GM18519 (cell line): Measurements from ENCODE around the gene PHC1.

Source experiments
- ATAC-seq: cut with Tn5 transposase; IDR thresholded peaks from one replicate; pipeline ENCODE4 v1.9.1; 2021; ENCODE audit warnings: mild to moderate bottlenecking, moderate library complexity; ENCODE audit not compliant: unreplicated experiment, low FRiP score

Gene PHC1

GRCh38 chr12:8948701-8949341 is 34.5 kb downstream of the PHC1 start:
- ATAC-seq = no peak

DNA sequence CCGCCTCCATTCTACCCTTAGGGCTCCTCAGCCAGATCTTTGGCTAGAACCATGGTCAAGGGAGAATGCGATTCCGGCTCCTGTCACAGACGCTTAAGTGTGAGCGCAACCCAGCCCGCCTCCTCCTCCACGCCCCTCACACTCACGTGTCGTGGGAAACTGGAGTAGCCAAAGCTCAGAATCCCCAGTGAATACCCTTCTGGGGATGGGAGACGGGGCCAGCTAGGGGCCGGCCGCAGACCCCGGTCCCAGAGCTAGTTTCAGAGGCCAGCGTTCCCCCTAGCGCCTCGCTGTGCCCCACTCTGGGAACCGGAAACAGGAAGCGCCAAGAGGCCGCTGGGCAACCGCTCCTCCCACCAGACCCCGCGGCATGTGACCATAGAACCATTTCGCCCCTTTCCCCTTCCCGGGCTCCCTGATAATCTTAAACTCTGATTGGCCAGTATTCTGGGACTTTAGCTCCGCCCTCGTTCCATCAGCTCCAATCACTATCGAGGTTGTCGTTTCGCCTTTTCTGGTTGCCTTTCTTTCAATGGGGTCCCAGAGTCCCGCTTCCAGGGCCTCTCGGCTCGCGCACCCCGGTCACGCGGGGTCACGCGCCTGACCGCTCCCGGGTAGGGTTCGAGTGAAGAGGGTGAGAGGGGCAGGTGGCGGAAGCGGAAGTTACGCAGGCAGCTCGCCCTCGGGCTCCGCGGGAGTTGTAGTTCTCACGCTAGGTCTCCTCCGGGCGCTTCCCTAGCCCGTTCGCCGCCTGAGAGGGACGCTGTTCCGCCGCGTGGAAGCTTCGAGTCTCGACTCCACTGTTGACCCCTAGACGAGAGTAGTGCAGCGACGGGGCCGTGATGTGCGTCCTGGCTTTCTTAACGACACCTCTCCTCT is 35.3 kb downstream of the PHC1 start, which contains the start of gene M6PR:
Gene M6PR, minus strand, starts transcription at position 304 of the 879 bp plus-strand sequence. CDS start 3,241 bp downstream, outside the sequence.
- ATAC-seq = peak; percentile 78

- peak; percentile 13 for ATAC-seq
Measured at GRCh38 chr12:8950221-8950527, 35.9 kb downstream of the PHC1 start.

DNA sequence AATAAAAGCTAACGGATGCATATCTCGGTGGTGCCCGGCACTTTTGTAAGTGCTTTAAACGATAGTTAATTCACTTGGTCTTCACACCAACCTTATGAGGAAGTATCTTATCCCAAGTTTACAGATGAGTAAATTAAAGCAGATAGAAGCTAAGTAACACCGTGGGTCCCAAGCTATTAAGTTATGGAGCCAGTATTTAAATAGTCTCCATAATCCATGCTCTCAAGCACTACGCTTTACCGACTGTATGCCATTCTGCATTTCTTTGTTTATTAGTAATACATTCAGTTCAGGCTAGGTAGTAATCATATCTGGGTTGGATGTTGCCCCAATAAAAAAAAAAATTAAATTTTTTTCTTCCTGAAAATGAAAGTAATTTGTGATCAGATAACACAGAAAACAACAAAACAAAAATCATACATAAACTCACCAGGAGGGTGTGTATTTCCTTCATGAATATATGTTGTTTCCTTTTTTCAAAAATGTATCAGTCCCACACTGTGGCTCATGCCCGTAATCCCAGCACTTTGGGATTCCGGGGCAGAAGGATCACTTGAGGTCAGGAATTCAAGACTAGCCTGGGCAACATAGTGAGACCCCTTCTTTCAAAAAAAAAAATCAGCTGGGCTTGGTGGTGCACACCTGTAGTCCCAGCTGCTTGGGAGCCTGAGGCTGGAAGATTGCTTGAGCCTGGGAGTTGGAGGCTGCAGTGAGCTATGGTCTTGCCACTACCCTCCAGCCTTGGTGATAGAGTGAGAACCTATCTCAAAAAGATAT is 36.6 kb downstream of the PHC1 start:
- ATAC-seq = no peak

DNA sequence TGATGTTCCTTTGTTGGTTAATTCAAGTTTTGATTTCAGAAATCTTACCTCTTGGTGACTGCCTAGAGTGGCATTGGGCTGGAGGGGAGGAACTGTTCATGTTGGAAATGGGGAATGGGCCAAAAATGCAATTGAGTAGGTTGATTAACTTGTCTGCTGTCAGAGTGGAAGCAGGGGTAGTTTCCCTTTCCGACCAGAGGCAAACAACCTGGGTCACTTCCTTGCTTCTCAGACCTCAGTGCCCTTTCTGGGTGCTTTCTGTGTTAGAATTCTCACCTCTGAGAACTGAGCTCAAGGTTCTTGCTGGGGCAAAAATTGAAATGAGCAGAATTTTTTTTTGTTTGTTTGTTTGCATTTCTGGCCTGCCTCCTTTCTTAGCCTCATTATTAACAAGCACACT is 37.4 kb downstream of the PHC1 start:
- ATAC-seq = no peak

- no peak for ATAC-seq
Measured at GRCh38 chr12:8953773-8954402, 39.6 kb downstream of the PHC1 start.

- no peak for ATAC-seq
Measured at GRCh38 chr12:8956073-8956472, 41.8 kb downstream of the PHC1 start.

DNA sequence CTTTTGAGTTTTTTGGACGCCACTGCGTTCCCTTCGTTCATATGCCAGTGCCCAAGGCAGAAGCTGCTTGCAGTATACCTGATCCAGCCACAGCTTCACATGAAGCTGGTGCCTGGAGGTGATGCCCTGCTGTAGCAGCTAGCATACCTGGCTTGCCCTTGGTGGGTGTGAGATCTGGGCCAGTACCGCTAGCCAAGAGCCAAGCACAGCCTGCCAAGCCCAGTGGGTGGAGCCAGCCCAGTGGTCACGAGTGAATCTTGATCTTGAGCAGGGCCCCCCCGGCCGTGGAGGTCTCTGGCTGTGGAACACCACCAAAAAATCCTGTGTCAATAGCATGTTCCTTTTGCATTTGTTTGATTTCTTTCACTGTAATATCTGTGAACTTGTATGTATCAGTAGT is 42.5 kb downstream of the PHC1 start:
- ATAC-seq = no peak

GRCh38 chr12:8957561-8957960 is 43.3 kb downstream of the PHC1 start:
- ATAC-seq = no peak

GRCh38 chr12:8958066-8958465 is 43.8 kb downstream of the PHC1 start:
- ATAC-seq = no peak

- no peak for ATAC-seq
Measured at GRCh38 chr12:8960176-8960575, 45.9 kb downstream of the PHC1 start.

- no peak for ATAC-seq
Measured at GRCh38 chr12:8968761-8969160, 54.5 kb downstream of the PHC1 start.

DNA sequence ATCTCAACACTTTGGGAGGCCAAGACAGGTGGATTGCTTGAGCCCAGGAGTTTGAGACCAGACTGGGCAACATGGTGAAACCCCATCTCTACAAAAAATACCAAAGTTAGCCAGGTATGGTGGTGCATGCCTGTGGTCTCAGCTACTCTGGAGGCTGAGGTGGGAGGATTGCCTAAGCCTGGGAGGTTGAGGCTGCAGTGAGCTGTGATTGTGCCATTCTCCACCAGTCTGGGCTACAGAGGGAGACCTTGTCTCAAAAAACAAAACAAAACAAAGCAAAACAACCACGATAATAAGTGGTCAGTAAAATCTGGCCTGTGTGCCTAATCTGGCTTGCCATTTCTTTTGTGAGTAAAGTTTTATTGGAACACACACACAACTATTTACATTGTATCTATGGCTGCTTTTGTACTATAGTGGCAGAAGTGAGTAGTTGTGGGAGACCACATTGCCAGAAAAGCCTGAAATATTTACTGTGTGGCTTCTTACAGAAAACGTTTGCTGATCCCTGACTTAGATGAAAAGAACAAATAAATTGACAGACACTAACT is 55.6 kb downstream of the PHC1 start:
- no peak for ATAC-seq

GRCh38 chr12:8970432-8970831 is 56.1 kb downstream of the PHC1 start:
- ATAC-seq = no peak

DNA sequence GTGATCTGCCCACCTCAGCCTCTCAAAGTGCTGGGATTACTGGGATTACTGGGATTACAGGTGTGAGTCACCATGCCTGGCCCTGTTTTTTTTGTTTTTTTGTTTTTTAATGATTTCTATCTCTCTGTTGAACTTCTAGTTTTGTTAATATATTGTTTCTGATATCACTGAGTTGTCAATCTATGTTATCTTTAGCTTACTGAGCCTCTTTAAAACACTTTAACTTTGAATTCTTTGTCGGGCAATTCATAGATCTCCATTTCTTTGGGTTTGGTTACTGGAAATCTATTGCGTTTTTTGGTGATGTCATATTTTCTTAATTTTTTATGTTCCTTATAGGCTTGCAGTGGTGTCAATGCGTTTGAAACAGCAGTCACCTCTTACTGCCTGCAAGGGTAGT is 65.8 kb downstream of the PHC1 start:
- ATAC-seq = no peak

DNA sequence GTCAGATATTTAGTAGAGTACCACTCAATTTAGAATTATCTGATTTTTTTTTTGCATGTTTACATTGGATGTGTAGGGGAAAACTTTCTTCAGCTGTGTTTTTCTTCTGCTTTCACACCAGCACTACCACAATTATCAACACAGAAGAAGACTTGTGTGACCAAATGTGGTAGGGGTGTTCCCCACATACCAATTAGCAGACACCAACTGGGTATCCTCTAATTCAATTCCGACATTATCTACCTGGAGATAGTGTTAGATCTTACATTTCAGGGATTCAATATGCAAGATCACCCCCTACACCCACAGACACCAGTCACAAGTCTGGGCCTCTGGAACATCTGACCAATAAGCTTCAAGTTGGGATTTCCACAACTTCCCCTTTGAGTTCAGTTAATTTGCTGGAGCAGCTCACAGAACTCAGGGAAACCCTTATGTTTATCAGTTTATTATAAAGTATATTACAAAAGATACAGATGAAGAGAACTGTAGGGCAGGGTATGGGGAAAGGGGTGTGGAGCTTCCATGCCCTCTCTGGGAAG is 71.0 kb downstream of the PHC1 start:
- ATAC-seq = no peak

GRCh38 chr12:8987163-8987562 is 72.9 kb downstream of the PHC1 start:
- no peak for ATAC-seq

- ATAC-seq = no peak
Measured at GRCh38 chr12:8987685-8988084, 73.4 kb downstream of the PHC1 start.

DNA sequence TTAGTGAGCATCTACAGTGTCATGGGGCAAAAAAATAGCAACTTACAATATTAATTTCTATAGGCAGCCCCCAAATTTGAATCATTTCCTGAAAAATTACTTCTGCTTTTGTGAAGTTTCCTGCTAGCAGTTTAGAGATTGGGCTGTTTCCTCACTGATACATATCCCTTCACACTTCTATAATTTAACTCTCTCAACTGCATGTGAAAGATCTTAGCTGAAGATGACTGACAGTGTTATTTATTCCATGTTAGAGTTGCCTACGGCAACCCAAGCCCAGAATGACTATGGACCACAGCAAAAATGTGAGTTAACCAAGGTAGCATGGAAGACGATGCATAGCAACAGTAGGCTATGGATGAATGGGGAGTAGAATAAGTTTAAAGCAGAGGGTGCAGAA is 75.1 kb downstream of the PHC1 start, which contains the start of gene KLRG1:
Gene KLRG1, plus strand, starts transcription at position 134 of the 400 bp plus-strand sequence. Its CDS starts 90 bp downstream, at position 224.
- ATAC-seq = no peak
